Left ventricle myocardium inferior (tissue), 1 donor: ENCODE measurements around the gene A2ML1. TPM values are rescaled to one million over a fixed set of nuclear protein-coding genes. Genes with fewer than 3 reads are reported as not detected.
"Not testable (repeated sequence)": the region's sequence is repeated elsewhere in the genome, so short reads cannot be mapped to it uniquely, and the experiment has no call there.

ENCODE experiments used
- DNase-seq: peaks from one replicate; pipeline ENCODE4 v3.0.0-alpha.2; 2020
- H3K27ac ChIP-seq: fragments of 200-600 bp; replicated peaks from 2 replicates; pipeline ENCODE4 v1.8.0; 2021
- H3K27me3 ChIP-seq: fragments of 200-600 bp; 2 replicates; pipeline ENCODE4 v1.8.0; 2021; ENCODE audit warnings: low read depth
- H3K36me3 ChIP-seq: fragments of 200-600 bp; 2 replicates; pipeline ENCODE4 v1.8.0; 2021
- H3K4me1 ChIP-seq: fragments of 200-600 bp; 2 replicates; pipeline ENCODE4 v1.8.0; 2021
- H3K4me3 ChIP-seq: fragments of 200-600 bp; 2 replicates; pipeline ENCODE4 v1.8.0; 2021; ENCODE audit warnings: mild to moderate bottlenecking, moderate library complexity
- H3K9me3 ChIP-seq: fragments of 200-600 bp; replicated peaks from 2 replicates; pipeline ENCODE4 v1.8.0; 2021
- CTCF ChIP-seq: fragments of 200-600 bp; IDR thresholded peaks from 2 replicates; pipeline ENCODE4 v1.8.0; 2021; ENCODE audit warnings: antibody characterized with exemption, mild to moderate bottlenecking, borderline replicate concordance
- intact Hi-C: fragments of 100-400 bp; cut with micrococcal nuclease; formaldehyde crosslinking; loops from one replicate; pipeline ENCODE4 v1.11.0; 2022
- total RNA-seq: library from RNA; stranded (reverse); fragmentation: NEBNext Ultra II Directional; extraction: Animal tissue kit (Norgen Biotek cat#: 25700); gene quantifications from one replicate; pipeline ENCODE4 v1.2.1, GENCODE V29; 2021
- donor health status: DM: no; HTN: yes; CAD: no; lungs with severe emphysema.

A2ML1 gene
- total RNA-seq, 1 donor from 2014 or later = not detected

DNA sequence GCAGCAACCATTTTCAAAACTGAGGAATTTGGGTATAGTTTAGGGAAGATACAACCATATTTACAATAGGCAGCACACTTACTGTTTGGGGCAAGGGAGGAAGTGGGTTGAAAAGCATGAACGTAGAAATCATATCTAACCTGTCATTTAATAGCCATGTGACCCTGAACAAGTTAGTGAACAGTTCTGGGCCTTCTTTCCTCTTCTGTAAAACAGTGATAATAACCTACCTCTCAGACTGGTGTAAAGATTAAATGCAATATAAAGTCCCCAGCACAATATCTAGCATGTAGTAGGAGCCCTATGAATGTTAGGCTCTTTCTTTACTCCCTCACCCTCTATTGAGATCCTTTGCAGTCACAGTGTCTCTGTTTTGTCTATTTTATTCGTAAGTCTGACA is 33.5 kb downstream of the A2ML1 start:
- no peak for TF ChIP-seq CTCF
- H3K36me3 ChIP-seq = no peaks in the 10 kb centered on the region
- intact Hi-C loops = no loop called here

GRCh38 chr12:8859448-8859847 is 37.0 kb downstream of the A2ML1 start:
- H3K9me3 ChIP-seq, H3K27ac ChIP-seq, intact Hi-C loops, H3K4me1 ChIP-seq, H3K36me3 ChIP-seq, H3K4me3 ChIP-seq, H3K27me3 ChIP-seq, DNase-seq: not testable (repeated sequence)

More for the DNA sequence above, 33.5 kb downstream of the A2ML1 start:
- H3K27ac ChIP-seq = no peak overlapping the region
- H3K9me3 ChIP-seq = no peaks in the 10 kb centered on the region
- no peaks in the 10 kb centered on the region for H3K27me3 ChIP-seq
- no peaks in the 10 kb centered on the region for H3K4me1 ChIP-seq
- no peak overlapping the region for H3K4me3 ChIP-seq
- no peak for DNase-seq

- Histone ChIP-seq H3K4me1 (no peaks in the 10 kb centered on the region), H3K27ac (no peak overlapping the region), H3K9me3 (no peaks in the 10 kb centered on the region), H3K27me3 (no peaks in the 10 kb centered on the region), H3K36me3 (no peaks in the 10 kb centered on the region), H3K4me3 (no peak overlapping the region)
- TF ChIP-seq CTCF = peak; percentile 80
- intact Hi-C loops = no loop called here
- peak; percentile 29 for DNase-seq
Observed at GRCh38 chr12:8860165-8860961, 37.9 kb downstream of the A2ML1 start.

DNA sequence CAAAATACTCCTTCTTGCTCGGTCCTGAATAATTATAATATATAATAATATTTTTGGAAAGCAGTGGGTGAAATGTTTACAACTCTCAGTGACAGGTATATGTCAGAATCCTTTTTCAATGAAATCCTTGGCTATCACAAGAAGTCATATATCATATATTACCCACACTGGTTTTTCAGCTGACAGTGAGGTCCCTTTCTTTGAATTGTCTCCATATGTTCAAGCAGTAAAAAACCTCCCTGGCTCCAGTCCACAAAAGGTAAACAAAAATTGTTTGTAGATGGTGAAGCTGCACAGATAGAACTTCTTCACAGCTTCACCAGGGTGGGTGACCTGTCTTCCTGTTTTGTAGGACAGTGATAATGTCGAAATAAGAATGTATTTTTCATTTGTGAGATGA is 44.0 kb downstream of the A2ML1 start:
- Histone ChIP-seq H3K27ac (no peak overlapping the region), H3K36me3 (no peaks in the 10 kb centered on the region), H3K9me3 (no peaks in the 10 kb centered on the region), H3K27me3 (no peaks in the 10 kb centered on the region), H3K4me1 (no peaks in the 10 kb centered on the region), H3K4me3 (no peak overlapping the region)
- no peak for TF ChIP-seq CTCF
- DNase-seq = no peak
- intact Hi-C loops = no loop called here

DNA sequence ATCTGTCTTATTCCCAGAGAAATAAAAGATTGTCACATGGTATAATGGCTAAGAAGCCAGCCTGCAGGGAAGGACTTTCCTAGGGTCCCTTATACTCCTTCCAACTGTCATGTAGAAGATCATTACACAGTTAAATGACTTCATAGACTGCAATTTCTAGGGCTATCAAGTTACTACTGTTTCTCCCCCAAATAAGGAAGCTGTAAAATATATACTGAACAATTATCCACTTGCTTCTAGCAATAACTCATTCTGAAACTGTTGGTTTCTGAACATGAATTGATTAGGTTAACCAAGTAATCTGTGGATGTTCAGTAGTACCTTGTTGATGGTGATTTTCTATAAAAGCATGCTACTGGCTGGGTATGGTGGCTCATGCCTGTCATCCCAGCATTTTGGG is 44.6 kb downstream of the A2ML1 start:
- intact Hi-C loops = no loop called here
- Histone ChIP-seq H3K4me3 (no peak overlapping the region), H3K36me3 (no peaks in the 10 kb centered on the region), H3K27ac (no peak overlapping the region), H3K9me3 (no peaks in the 10 kb centered on the region), H3K4me1 (no peaks in the 10 kb centered on the region), H3K27me3 (no peaks in the 10 kb centered on the region)
- no peak for DNase-seq
- no peak for TF ChIP-seq CTCF

DNA sequence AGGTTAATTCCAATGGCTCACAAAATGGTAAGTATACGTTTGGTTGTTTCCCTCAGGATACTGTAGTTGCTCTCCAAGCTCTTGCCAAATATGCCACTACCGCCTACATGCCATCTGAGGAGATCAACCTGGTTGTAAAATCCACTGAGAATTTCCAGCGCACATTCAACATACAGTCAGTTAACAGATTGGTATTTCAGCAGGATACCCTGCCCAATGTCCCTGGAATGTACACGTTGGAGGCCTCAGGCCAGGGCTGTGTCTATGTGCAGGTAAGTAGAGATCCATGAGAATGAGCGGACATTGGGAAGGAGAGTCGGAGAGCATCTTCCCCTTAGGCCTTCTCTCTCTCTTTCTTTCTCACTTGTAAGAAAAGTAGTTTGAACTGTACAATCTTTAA is 45.4 kb downstream of the A2ML1 start:
- no peak for TF ChIP-seq CTCF
- no peak for DNase-seq
- no peaks in the 10 kb centered on the region for H3K4me1 ChIP-seq
- H3K27me3 ChIP-seq = no peaks in the 10 kb centered on the region
- no peak overlapping the region for H3K27ac ChIP-seq
- H3K36me3 ChIP-seq = no peaks in the 10 kb centered on the region
- no peak overlapping the region for H3K4me3 ChIP-seq
- no peaks in the 10 kb centered on the region for H3K9me3 ChIP-seq
- intact Hi-C loops = no loop called here
